Fibroblast of lung (primary cell): ENCODE data around the gene KLHL29. TPM values are rescaled to one million over a fixed set of nuclear protein-coding genes. Genes with fewer than 3 reads are reported as not detected.

Experiments
- DNase-seq, 2 donors: peaks; one replicate each; pipeline versions ENCODE4 v3.0.0 to v3.0.0-alpha.2; 2010; ENCODE audit warnings: low read depth in 2 of 2
- H2AFZ ChIP-seq: 2 replicates; pipeline ENCODE4 v1.5.1; 2012; ENCODE audit warnings: low read length, control low read depth, inconsistent platforms
- H3K27ac ChIP-seq: 2 replicates; pipeline ENCODE4 v1.5.1; 2011; ENCODE audit warnings: low read length, control low read depth; ENCODE audit not compliant: insufficient read depth
- H3K27me3 ChIP-seq: 2 replicates; pipeline ENCODE4 v1.5.1; 2011; ENCODE audit warnings: mild to moderate bottlenecking, low read length; ENCODE audit not compliant: control insufficient read depth, insufficient read depth
- H3K36me3 ChIP-seq: 2 replicates; pipeline ENCODE4 v1.5.1; 2011; ENCODE audit warnings: low read length; ENCODE audit not compliant: control insufficient read depth, insufficient read depth
- H3K4me1 ChIP-seq: 2 replicates; pipeline ENCODE4 v1.5.1; 2011; ENCODE audit warnings: low read length; ENCODE audit not compliant: control insufficient read depth, insufficient read depth; ENCODE audit errors: extremely low read depth
- H3K4me2 ChIP-seq: 2 replicates; pipeline ENCODE4 v1.5.1; 2011; ENCODE audit warnings: low read length, control low read depth; ENCODE audit not compliant: insufficient read depth; ENCODE audit errors: extremely low read depth
- H3K4me3 ChIP-seq, 4 experiments: fragments of 200-600 bp in 1 of 4; sonication (generic) in 1 of 4; replicated peaks in 1 of 4; 2 replicates each; pipeline ENCODE4 v1.5.1; 2011 to 2016; ENCODE audit warnings: low read length in 4 of 4, low read depth in 3 of 4, mild to moderate bottlenecking in 3 of 4, control low read depth in 2 of 4, inconsistent platforms in 1 of 4, mixed read lengths in 1 of 4; ENCODE audit not compliant: insufficient read depth in 1 of 4; ENCODE audit errors: control extremely low read depth in 1 of 4
- H3K79me2 ChIP-seq: 2 replicates; pipeline ENCODE4 v1.5.1; 2012; ENCODE audit warnings: mild to moderate bottlenecking, low read length, inconsistent platforms; ENCODE audit not compliant: control insufficient read depth, insufficient read depth
- H3K9ac ChIP-seq: 2 replicates; pipeline ENCODE4 v1.5.1; 2011; ENCODE audit warnings: mild to moderate bottlenecking, low read length, control low read depth; ENCODE audit not compliant: insufficient read depth
- H3K9me3 ChIP-seq: 2 replicates; pipeline ENCODE4 v1.5.1; 2012; ENCODE audit warnings: low read depth, low read length; ENCODE audit not compliant: control insufficient read depth, insufficient read depth
- H4K20me1 ChIP-seq: 2 replicates; pipeline ENCODE4 v1.5.1; 2011; ENCODE audit warnings: low read length; ENCODE audit not compliant: control insufficient read depth, insufficient read depth; ENCODE audit errors: extremely low read depth
- EZH2 ChIP-seq: IDR thresholded peaks from 2 replicates; pipeline ENCODE4 v1.5.1; 2012; ENCODE audit warnings: low read length, control low read depth, mild to moderate bottlenecking; ENCODE audit errors: missing control alignments
- polyA plus RNA-seq, 2 donors: library from polyadenylated mRNA; depleted of rRNA in 1 of 2; stranded (reverse) in 1 of 2; unstranded in 1 of 2; fragments of >200 nt; gene quantifications; 2 replicates each; pipeline ENCODE4 v1.2.1, GENCODE V29; 2011 to 2012; ENCODE audit warnings: missing spikeins in 1 of 2
- total RNA-seq: library from RNA; depleted of rRNA; stranded (reverse); fragments of >200 nt; gene quantifications from 2 replicates; pipeline ENCODE4 v1.2.1, GENCODE V29; 2014
- TF ChIP-seq, protein P1 (sequence below), 2 donors: IDR thresholded peaks in 1 of 2; conservative IDR thresholded peaks in 1 of 2; 1 replicate in 1 of 2; 2 replicates in 1 of 2; pipeline ENCODE4 v1.5.1; 2011 to 2012; ENCODE audit warnings: low read length in 2 of 2, control low read depth in 1 of 2, inconsistent platforms in 1 of 2, low read depth in 1 of 2, mild to moderate bottlenecking in 1 of 2

KLHL29 gene
- total and polyA plus RNA-seq, 2 donors (not counting 1 experiment from before 2014, with no cell fraction given), result 7.1 to 7.9 TPM

DNA sequence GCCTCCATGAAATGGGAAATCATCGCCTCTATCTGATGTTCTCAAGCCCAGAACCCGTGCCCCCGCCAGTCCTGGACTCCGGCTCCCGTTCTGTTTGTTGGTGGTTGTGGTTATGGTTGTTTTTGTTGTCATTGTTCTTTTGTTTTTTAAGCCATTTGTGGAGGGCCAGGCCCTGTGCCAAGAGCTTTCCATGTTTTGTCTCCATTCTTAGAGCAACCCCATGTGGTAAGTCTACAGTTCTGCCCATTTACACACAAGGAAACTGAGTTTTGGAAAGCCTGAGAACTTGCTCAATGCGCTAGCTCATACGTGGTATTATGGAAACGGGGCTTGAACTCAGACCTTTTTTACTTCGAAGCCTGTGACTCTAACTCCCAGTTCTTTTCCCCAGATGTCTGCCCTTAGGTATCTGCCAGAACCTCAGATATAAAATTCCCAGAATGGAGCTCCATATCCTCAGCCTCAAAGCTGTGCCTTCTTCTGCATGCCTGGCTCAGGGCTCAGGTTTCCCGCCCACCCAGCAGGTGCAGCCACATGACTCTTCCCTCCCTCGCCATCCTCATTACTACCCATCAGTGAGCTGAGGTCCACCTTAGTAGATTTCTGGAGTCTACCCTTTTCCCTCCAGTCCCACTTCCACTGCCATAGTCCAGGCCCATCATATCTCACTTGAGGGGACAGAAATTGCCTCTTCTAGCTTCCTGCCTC is 194.1 kb downstream of the KLHL29 start:
- Histone ChIP-seq H3K79me2 (no peaks in the 10 kb centered on the region), H4K20me1 (no peaks in the 10 kb centered on the region), H3K36me3 (no peaks in the 10 kb centered on the region), H3K27me3 (no peaks in the 10 kb centered on the region), H3K27ac (no peak overlapping the region), H3K4me2 (no peak overlapping the region), H2AFZ (no peak overlapping the region), H3K4me1 (no peaks in the 10 kb centered on the region), H3K9ac (no peak overlapping the region), H3K9me3 (no peaks in the 10 kb centered on the region), H3K4me3 (no peak overlapping the region)
- TF ChIP-seq EZH2, result no peak
- TF ChIP-seq, protein P1, sequence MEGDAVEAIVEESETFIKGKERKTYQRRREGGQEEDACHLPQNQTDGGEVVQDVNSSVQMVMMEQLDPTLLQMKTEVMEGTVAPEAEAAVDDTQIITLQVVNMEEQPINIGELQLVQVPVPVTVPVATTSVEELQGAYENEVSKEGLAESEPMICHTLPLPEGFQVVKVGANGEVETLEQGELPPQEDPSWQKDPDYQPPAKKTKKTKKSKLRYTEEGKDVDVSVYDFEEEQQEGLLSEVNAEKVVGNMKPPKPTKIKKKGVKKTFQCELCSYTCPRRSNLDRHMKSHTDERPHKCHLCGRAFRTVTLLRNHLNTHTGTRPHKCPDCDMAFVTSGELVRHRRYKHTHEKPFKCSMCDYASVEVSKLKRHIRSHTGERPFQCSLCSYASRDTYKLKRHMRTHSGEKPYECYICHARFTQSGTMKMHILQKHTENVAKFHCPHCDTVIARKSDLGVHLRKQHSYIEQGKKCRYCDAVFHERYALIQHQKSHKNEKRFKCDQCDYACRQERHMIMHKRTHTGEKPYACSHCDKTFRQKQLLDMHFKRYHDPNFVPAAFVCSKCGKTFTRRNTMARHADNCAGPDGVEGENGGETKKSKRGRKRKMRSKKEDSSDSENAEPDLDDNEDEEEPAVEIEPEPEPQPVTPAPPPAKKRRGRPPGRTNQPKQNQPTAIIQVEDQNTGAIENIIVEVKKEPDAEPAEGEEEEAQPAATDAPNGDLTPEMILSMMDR (conservative IDR thresholded peaks at IDR 0.05 in 1 of 2, IDR thresholded peaks at IDR 0.05 in 1 of 2; ENCODE audit: low read depth in 1 of 2, low read length in 2 of 2), result peak; percentile 5 to 13
- DNase-seq, result peak in 1 of 2 donors; percentile 21

DNA sequence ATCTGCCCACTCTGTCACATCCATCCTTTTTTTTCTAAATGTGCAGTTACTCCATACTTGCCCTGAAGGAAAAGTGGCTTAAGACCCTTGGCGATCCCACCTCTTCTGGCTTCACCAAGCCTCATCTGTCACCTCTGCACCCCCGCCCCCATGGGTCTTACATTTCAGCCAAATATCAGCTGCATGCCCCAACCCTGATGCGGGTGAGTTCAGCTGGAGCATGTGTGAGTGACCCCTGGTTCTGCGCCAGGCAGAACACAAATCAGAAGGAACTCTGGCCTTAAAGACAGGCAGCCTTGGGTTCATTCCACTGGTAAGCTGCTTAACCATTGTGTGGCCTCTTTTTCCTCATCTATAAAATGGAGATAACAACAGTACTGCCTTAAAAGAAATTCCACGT is 194.7 kb downstream of the KLHL29 start:
- H3K9me3 ChIP-seq, result no peaks in the 10 kb centered on the region
- H3K4me1 ChIP-seq, result no peaks in the 10 kb centered on the region
- no peak overlapping the region for H3K9ac ChIP-seq
- H3K27me3 ChIP-seq, result no peaks in the 10 kb centered on the region
- no peak overlapping the region for H3K27ac ChIP-seq
- no peaks in the 10 kb centered on the region for H3K36me3 ChIP-seq
- DNase-seq, result no peak
- no peak overlapping the region for H3K4me2 ChIP-seq
- H3K79me2 ChIP-seq, result no peaks in the 10 kb centered on the region
- no peaks in the 10 kb centered on the region for H4K20me1 ChIP-seq
- H2AFZ ChIP-seq, result no peak overlapping the region
- no peak for TF ChIP-seq EZH2
- TF ChIP-seq, protein P1 (conservative IDR thresholded peaks at IDR 0.05 in 1 of 2, IDR thresholded peaks at IDR 0.05 in 1 of 2; ENCODE audit: low read depth in 1 of 2, low read length in 2 of 2), result no peak
- no peak overlapping the region for H3K4me3 ChIP-seq

GRCh38 chr2:23583467-23583866 is 198.5 kb downstream of the KLHL29 start:
- no peaks in the 10 kb centered on the region for H3K4me1 ChIP-seq
- no peaks in the 10 kb centered on the region for H3K9me3 ChIP-seq
- no peaks in the 10 kb centered on the region for H3K79me2 ChIP-seq
- H2AFZ ChIP-seq, result no peak overlapping the region
- no peaks in the 10 kb centered on the region for H3K36me3 ChIP-seq
- no peak for DNase-seq
- H3K27ac ChIP-seq, result no peak overlapping the region
- H3K4me3 ChIP-seq, result no peak overlapping the region
- H3K4me2 ChIP-seq, result no peak overlapping the region
- no peaks in the 10 kb centered on the region for H4K20me1 ChIP-seq
- no peaks in the 10 kb centered on the region for H3K27me3 ChIP-seq
- H3K9ac ChIP-seq, result no peak overlapping the region
- TF ChIP-seq EZH2, result no peak
- TF ChIP-seq, protein P1 (conservative IDR thresholded peaks at IDR 0.05 in 1 of 2, IDR thresholded peaks at IDR 0.05 in 1 of 2; ENCODE audit: low read depth in 1 of 2, low read length in 2 of 2), result no peak
